IMR-90 (cell line): Measurements from ENCODE around the gene AVP. TPM values are rescaled to one million over a fixed set of nuclear protein-coding genes. Genes with fewer than 3 reads are reported as not detected.

Source experiments
- ATAC-seq: fragments of 200-7000 bp; cut with Tn5 transposase; 2 replicates; pipeline ENCODE4 v1.9.1; 2020; ENCODE audit warnings: low read depth, mild to moderate bottlenecking, moderate library complexity
- BruUV-seq: library from RNA; stranded (reverse); fragments of 400-500 nt; replicated peaks from 2 replicates; lab custom pipeline; 2021; lab: Mats Ljungman, UMichigan
- CTCF ChIA-PET: fragments of 300-600 bp; formaldehyde crosslinking; extraction: SDS; loops from one replicate; lab custom pipeline; 2021; ENCODE audit warnings: antibody characterized with exemption; lab: Yijun Ruan, JAX
- POLR2A ChIA-PET: fragments of 300-600 bp; sonication (Branson Sonifier 250); formaldehyde crosslinking; loops from one replicate; lab custom pipeline; 2022; ENCODE audit warnings: antibody characterized with exemption; ENCODE audit not compliant: unreplicated experiment; lab: Charles Lee
- DNase-seq: peaks from one replicate; pipeline ENCODE4 v3.0.0; 2013
- H2AFZ ChIP-seq: replicated peaks from 2 replicates; pipeline ENCODE3; 2013; ENCODE audit warnings: low read length, mild to moderate bottlenecking; ENCODE audit not compliant: poor library complexity
- H2AK5ac ChIP-seq: 2 replicates; pipeline ENCODE4 v1.6.1; 2013; ENCODE audit warnings: low read depth, low read length, inconsistent platforms
- H2AK9ac ChIP-seq: replicated peaks from 2 replicates; pipeline ENCODE3; 2013; ENCODE audit warnings: mild to moderate bottlenecking, low read depth, low read length, moderate library complexity; ENCODE audit not compliant: poor library complexity
- H2BK120ac ChIP-seq: 2 replicates; pipeline ENCODE4 v1.6.1; 2013; ENCODE audit warnings: low read depth, low read length, inconsistent platforms
- H2BK15ac ChIP-seq: 3 replicates; pipeline ENCODE4 v1.6.1; 2013; ENCODE audit warnings: low read depth, low read length, inconsistent platforms
- H2BK20ac ChIP-seq: 2 replicates; pipeline ENCODE4 v1.6.1; 2013; ENCODE audit warnings: low read depth, mild to moderate bottlenecking, inconsistent platforms, low read length, moderate library complexity
- H2BK5ac ChIP-seq: 2 replicates; pipeline ENCODE4 v1.6.1; 2013; ENCODE audit warnings: mild to moderate bottlenecking, low read depth, low read length, inconsistent platforms; ENCODE audit not compliant: poor library complexity, severe bottlenecking
- H3K14ac ChIP-seq: replicated peaks from 2 replicates; pipeline ENCODE4 v1.6.1; 2013; ENCODE audit warnings: low read depth, low read length, inconsistent platforms
- H3K18ac ChIP-seq: 2 replicates; pipeline ENCODE4 v1.6.1; 2013; ENCODE audit warnings: low read depth, low read length, control low read depth
- H3K23ac ChIP-seq: 2 replicates; pipeline ENCODE4 v1.6.1; 2013; ENCODE audit warnings: low read depth, low read length, inconsistent platforms
- H3K27ac ChIP-seq: 2 replicates; pipeline ENCODE4 v1.5.1; 2013; ENCODE audit warnings: mild to moderate bottlenecking, control low read depth, low read length; ENCODE audit not compliant: insufficient read depth
- H3K27me3 ChIP-seq: 2 replicates; pipeline ENCODE4 v1.6.1; 2013; ENCODE audit warnings: low read length; ENCODE audit not compliant: control insufficient read depth, insufficient read depth
- H3K36me3 ChIP-seq: 2 replicates; pipeline ENCODE4 v1.6.1; 2013; ENCODE audit warnings: low read length, mixed read lengths; ENCODE audit not compliant: control insufficient read depth, insufficient read depth
- H3K4ac ChIP-seq: 2 replicates; pipeline ENCODE4 v1.6.1; 2013; ENCODE audit warnings: low read depth, low read length, inconsistent platforms
- H3K4me1 ChIP-seq: 2 replicates; pipeline ENCODE4 v1.6.1; 2013; ENCODE audit warnings: low read length, mixed read lengths; ENCODE audit not compliant: control insufficient read depth, insufficient read depth
- H3K4me2 ChIP-seq: 2 replicates; pipeline ENCODE4 v1.6.1; 2013; ENCODE audit warnings: low read depth, mild to moderate bottlenecking, control low read depth, low read length, moderate library complexity
- H3K4me3 ChIP-seq: 2 replicates; pipeline ENCODE4 v1.5.1; 2013; ENCODE audit warnings: low read depth, mild to moderate bottlenecking, control low read depth, low read length, moderate library complexity; ENCODE audit not compliant: insufficient read depth
- H3K56ac ChIP-seq: 2 replicates; pipeline ENCODE4 v1.6.1; 2013; ENCODE audit warnings: low read length, inconsistent platforms; ENCODE audit not compliant: insufficient read depth; ENCODE audit errors: extremely low read depth
- H3K79me1 ChIP-seq, 2 experiments: 2 replicates each; pipeline ENCODE4 v1.6.1; 2013; ENCODE audit warnings: low read length in 2 of 2, inconsistent platforms in 1 of 2, low read depth in 1 of 2
- H3K9ac ChIP-seq: 2 replicates; pipeline ENCODE4 v1.6.1; 2013; ENCODE audit warnings: low read depth, low read length, control low read depth
- H3K9me1 ChIP-seq: 2 replicates; pipeline ENCODE4 v1.6.1; 2013; ENCODE audit warnings: low read length, inconsistent platforms; ENCODE audit not compliant: insufficient read depth
- H3K9me3 ChIP-seq: 2 replicates; pipeline ENCODE4 v1.6.1; 2013; ENCODE audit warnings: low read length; ENCODE audit not compliant: control insufficient read depth, insufficient read depth
- H4K20me1 ChIP-seq: 2 replicates; pipeline ENCODE4 v1.6.1; 2013; ENCODE audit warnings: low read length, inconsistent platforms; ENCODE audit not compliant: insufficient read depth
- H4K5ac ChIP-seq: 2 replicates; pipeline ENCODE4 v1.6.1; 2013; ENCODE audit warnings: mild to moderate bottlenecking, low read depth, low read length, control low read depth
- H4K8ac ChIP-seq, 2 experiments: 2 replicates each; pipeline ENCODE4 v1.6.1; 2013; ENCODE audit warnings: low read depth in 2 of 2, low read length in 2 of 2, control low read depth in 1 of 2, inconsistent platforms in 1 of 2
- H4K91ac ChIP-seq: 2 replicates; pipeline ENCODE4 v1.6.1; 2013; ENCODE audit warnings: low read depth, low read length, inconsistent platforms; ENCODE audit not compliant: insufficient read depth
- CHD1 ChIP-seq: IDR thresholded peaks from 2 replicates; pipeline ENCODE4 v1.6.1; 2012; ENCODE audit warnings: low read depth, low read length, improper control_type of control experiment
- FOS ChIP-seq: fragments of 150-350 bp; IDR thresholded peaks from 2 replicates; pipeline ENCODE4 v1.6.1; 2016; ENCODE audit warnings: low read depth, low read length
- MXI1 ChIP-seq: IDR thresholded peaks from 2 replicates; pipeline ENCODE4 v1.6.1; 2012; ENCODE audit warnings: low read depth, mild to moderate bottlenecking, low read length, moderate library complexity, borderline replicate concordance
- POLR2A ChIP-seq: IDR thresholded peaks from 2 replicates; pipeline ENCODE4 v1.6.1; 2012; ENCODE audit warnings: mild to moderate bottlenecking, low read depth, low read length
- RAD21 ChIP-seq: IDR thresholded peaks from 2 replicates; pipeline ENCODE4 v1.6.1; 2012; ENCODE audit warnings: low read length, improper control_type of control experiment
- RFX5 ChIP-seq: IDR thresholded peaks from 2 replicates; pipeline ENCODE4 v1.8.0; 2012; ENCODE audit warnings: low read depth, mild to moderate bottlenecking, low read length, moderate library complexity
- WGBS, 2 experiments: methylation state at CpG; one replicate each; pipeline versions ENCODE4 v1.1.5 to v1.1.7; 2013; ENCODE audit warnings: missing lambda C conversion rate in 2 of 2; ENCODE audit not compliant: insufficient read length in 1 of 2; ENCODE audit errors: extremely low coverage in 2 of 2; 5-methylcytosine and 5-hydroxymethylcytosine counted together
- dilution Hi-C: fragments of 300-500 bp; cut with HindIII; formaldehyde crosslinking; loops from one replicate; pipeline ENCODE4 v1.14.3; 2018; ENCODE audit warnings: low sequenced_read_pairs; ENCODE audit not compliant: unreplicated experiment
- in situ Hi-C: fragments of 300-500 bp; cut with MboI; formaldehyde crosslinking; loops from 3 replicates; pipeline ENCODE4 v1.14.3; 2019; ENCODE audit warnings: low sequenced_read_pairs, inconsistent platforms, mixed read lengths
- intact Hi-C: fragments of 100-400 bp; cut with micrococcal nuclease; formaldehyde crosslinking; loops from 2 replicates; pipeline ENCODE4 v1.10.0; 2022
- polyA plus RNA-seq, 3 experiments: library from polyadenylated mRNA; depleted of rRNA; stranded (reverse); fragments of >200 nt; gene quantifications; 2 replicates each; pipeline ENCODE4 v1.2.3, GENCODE V29; 2012; ENCODE audit warnings: low replicate concordance in 1 of 3
- total RNA-seq: library from RNA; depleted of rRNA; stranded (reverse); fragments of >200 nt; gene quantifications from 2 replicates; pipeline ENCODE4 v1.2.3, GENCODE V29; 2012
- TF ChIP-seq, protein P1 (sequence below): fragments of 150-350 bp; IDR thresholded peaks from 2 replicates; pipeline ENCODE4 v1.6.1; 2017; ENCODE audit warnings: mild to moderate bottlenecking, antibody characterized with exemption, low read length, low read depth
- TF ChIP-seq, protein P2 (sequence below): fragments of 150-350 bp; IDR thresholded peaks from 2 replicates; pipeline ENCODE4 v1.6.1; 2016; ENCODE audit warnings: low read depth, mild to moderate bottlenecking, low read length, moderate library complexity, borderline replicate concordance

Gene AVP
- total and polyA plus RNA-seq, 2 of the 4 experiments (the other 2 are of a cell fraction), result not detected

DNA sequence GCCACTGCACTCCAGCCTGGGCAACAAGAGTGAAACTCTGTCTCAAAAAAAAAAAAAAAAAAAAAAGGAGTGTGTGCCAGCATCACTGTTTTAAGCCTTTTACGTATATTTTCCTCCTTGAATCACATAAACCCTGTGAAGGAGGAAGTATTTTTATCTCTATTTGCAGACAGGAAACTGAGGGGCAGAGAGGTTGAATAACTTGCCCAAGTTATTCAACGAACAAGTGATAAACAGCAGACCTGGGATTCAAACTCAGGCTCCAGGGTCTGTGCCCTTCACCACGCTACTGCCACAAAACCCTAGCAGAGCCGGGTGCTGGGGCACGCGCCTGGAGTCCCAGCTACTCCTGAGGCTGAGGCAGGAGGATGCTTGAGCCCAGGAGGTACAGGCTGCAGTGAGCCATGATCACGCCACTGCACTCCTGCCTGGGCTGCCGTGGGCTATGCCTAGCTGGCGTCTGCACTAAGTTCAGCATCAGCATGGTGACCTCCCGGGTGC is 9.4 kb upstream of the AVP start:
- no peaks in the 10 kb centered on the region for H4K20me1 ChIP-seq
- DNase-seq, result no peak
- no peak overlapping the region for H4K5ac ChIP-seq
- H3K4me1 ChIP-seq, result no peaks in the 10 kb centered on the region
- H2AK9ac ChIP-seq, result no peak overlapping the region
- H3K27ac ChIP-seq, result no peak overlapping the region
- ChIA-PET POLR2A (no interaction called here), CTCF (no interaction called here)
- H3K79me1 ChIP-seq, result no peaks in the 10 kb centered on the region
- no peak overlapping the region for H3K18ac ChIP-seq
- no peaks in the 10 kb centered on the region for H3K36me3 ChIP-seq
- dilution Hi-C loops, result no loop called here
- no peak overlapping the region for H2BK120ac ChIP-seq
- H3K14ac ChIP-seq, result no peak overlapping the region; the same call in 1 of the 2 replicates
- TF ChIP-seq, protein P1, sequence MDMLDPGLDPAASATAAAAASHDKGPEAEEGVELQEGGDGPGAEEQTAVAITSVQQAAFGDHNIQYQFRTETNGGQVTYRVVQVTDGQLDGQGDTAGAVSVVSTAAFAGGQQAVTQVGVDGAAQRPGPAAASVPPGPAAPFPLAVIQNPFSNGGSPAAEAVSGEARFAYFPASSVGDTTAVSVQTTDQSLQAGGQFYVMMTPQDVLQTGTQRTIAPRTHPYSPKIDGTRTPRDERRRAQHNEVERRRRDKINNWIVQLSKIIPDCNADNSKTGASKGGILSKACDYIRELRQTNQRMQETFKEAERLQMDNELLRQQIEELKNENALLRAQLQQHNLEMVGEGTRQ, result no peak
- TF ChIP-seq RAD21 (no peak), FOS (no peak), RFX5 (no peak), CHD1 (no peak), POLR2A (no peak), MXI1 (no peak)
- TF ChIP-seq, protein P2, sequence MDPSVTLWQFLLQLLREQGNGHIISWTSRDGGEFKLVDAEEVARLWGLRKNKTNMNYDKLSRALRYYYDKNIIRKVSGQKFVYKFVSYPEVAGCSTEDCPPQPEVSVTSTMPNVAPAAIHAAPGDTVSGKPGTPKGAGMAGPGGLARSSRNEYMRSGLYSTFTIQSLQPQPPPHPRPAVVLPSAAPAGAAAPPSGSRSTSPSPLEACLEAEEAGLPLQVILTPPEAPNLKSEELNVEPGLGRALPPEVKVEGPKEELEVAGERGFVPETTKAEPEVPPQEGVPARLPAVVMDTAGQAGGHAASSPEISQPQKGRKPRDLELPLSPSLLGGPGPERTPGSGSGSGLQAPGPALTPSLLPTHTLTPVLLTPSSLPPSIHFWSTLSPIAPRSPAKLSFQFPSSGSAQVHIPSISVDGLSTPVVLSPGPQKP, result no peak
- 79% methylated on average over 5 of the region's 10 CpGs; no CpG with 5 or more reads in 1 of the 2 experiments for WGBS, 2 experiments
- H2AK5ac ChIP-seq, result no peak overlapping the region
- no peak overlapping the region for H3K9ac ChIP-seq
- in situ Hi-C loops, result no loop called here
- H4K91ac ChIP-seq, result no peak overlapping the region
- H3K9me3 ChIP-seq, result no peaks in the 10 kb centered on the region
- peaks cover 32% of the 10 kb centered on the region for H3K27me3 ChIP-seq
- no peak overlapping the region for H2BK20ac ChIP-seq
- intact Hi-C loops, result no loop called here
- H2BK15ac ChIP-seq, result no peak overlapping the region
- H3K23ac ChIP-seq, result no peak overlapping the region
- ATAC-seq, result no peak
- no peak overlapping the region for H3K56ac ChIP-seq
- no peak overlapping the region for H3K4me3 ChIP-seq
- no peaks in the 10 kb centered on the region for H3K9me1 ChIP-seq
- no peak overlapping the region for H3K4ac ChIP-seq
- H2AFZ ChIP-seq, result no peak overlapping the region
- no peak overlapping the region for H2BK5ac ChIP-seq
- H4K8ac ChIP-seq, result no peak overlapping the region
- no peak overlapping the region for H3K4me2 ChIP-seq
- no TSS peak for BruUV-seq
